ENCODE data around the gene DOCK1.

The DOCK1 gene

GRCh38 chr10:127094984-127095383 lies 189.8 kb downstream of the DOCK1 start:
- DNase-seq, result no peak

GRCh38 chr10:127100983-127101615 lies 195.9 kb downstream of the DOCK1 start:
- no peak for DNase-seq

- no peak for DNase-seq
These were observed 196.9 kb downstream of the DOCK1 start for GRCh38 chr10:127102176-127102575.

- no peak for DNase-seq
These were observed 209.9 kb downstream of the DOCK1 start for GRCh38 chr10:127115100-127115499.

GRCh38 chr10:127117125-127117524 lies 211.9 kb downstream of the DOCK1 start:
- no peak for DNase-seq

- DNase-seq, result no peak
These were observed 212.8 kb downstream of the DOCK1 start for GRCh38 chr10:127118034-127118433.

GRCh38 chr10:127119936-127120335 lies 214.7 kb downstream of the DOCK1 start:
- no peak for DNase-seq

GRCh38 chr10:127122831-127123230 lies 217.6 kb downstream of the DOCK1 start:
- DNase-seq, result no peak

GRCh38 chr10:127123626-127124025 lies 218.4 kb downstream of the DOCK1 start:
- no peak for DNase-seq

GRCh38 chr10:127125331-127125730 lies 220.1 kb downstream of the DOCK1 start:
- no peak for DNase-seq

GRCh38 chr10:127127822-127128221 lies 222.6 kb downstream of the DOCK1 start:
- DNase-seq, result no peak

GRCh38 chr10:127129104-127129503 lies 223.9 kb downstream of the DOCK1 start:
- no peak for DNase-seq

GRCh38 chr10:127132451-127132850 lies 227.2 kb downstream of the DOCK1 start:
- DNase-seq, result no peak

GRCh38 chr10:127133225-127133624 lies 228.0 kb downstream of the DOCK1 start:
- DNase-seq, result no peak

GRCh38 chr10:127133672-127134500 lies 228.7 kb downstream of the DOCK1 start:
- no peak for DNase-seq

- DNase-seq, result no peak
These were observed 230.8 kb downstream of the DOCK1 start for GRCh38 chr10:127135844-127136577.

- DNase-seq, result no peak
These were observed 232.2 kb downstream of the DOCK1 start for GRCh38 chr10:127137391-127137790.

GRCh38 chr10:127142136-127142535 lies 236.9 kb downstream of the DOCK1 start:
- no peak for DNase-seq

GRCh38 chr10:127142856-127143255 lies 237.6 kb downstream of the DOCK1 start:
- DNase-seq, result no peak

- DNase-seq, result no peak
These were observed 239.9 kb downstream of the DOCK1 start for GRCh38 chr10:127145173-127145572.

GRCh38 chr10:127146661-127147060 lies 241.4 kb downstream of the DOCK1 start:
- DNase-seq, result no peak

GRCh38 chr10:127148066-127148932 lies 243.1 kb downstream of the DOCK1 start:
- no peak for DNase-seq

- no peak for DNase-seq
These were observed 243.6 kb downstream of the DOCK1 start for GRCh38 chr10:127148933-127149220.

Data from activated CD8-positive, alpha-beta memory T cell treated with anti-CD3 and anti-CD28 coated beads for 24 hours (primary cell).